Measurements from ENCODE around the gene GTF2H4.

GTF2H4 gene

DNA sequence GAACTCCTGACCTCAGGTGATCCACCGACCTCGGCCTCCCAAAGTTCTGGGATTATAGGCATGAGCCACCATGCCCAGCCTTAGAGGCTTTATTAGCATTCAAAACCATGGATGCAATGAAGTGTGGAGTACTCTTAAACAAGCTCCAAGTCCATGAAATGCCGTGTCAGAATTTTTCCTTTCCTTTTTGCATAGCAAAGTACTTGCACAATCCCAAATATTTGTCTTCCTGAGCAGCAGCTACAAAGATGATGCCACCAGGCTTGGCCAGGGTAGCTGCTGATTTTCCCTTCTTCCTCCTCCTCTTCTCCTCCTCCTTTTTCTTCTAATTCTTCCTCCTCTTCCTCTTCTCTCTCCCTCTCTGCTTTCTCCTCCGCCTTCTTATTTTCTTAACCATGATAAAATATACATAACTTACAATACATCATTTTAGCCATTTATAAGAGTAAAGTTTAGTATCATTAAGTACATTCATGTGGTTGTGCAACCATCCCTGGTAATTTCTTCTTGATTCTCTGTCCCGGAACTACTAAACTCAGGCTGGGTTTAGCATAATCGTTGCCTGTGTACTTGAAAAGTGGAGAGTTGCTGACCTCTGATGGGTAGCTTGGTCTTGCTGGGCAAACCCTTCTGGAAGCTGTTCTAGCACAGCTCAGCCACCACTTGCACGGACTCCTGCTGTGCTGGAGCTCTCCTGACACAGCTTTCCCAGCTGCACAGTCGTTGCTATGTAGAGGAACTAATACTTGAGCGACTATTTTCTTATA, 53.1 kb downstream of the GTF2H4 start:
- no peak for DNase-seq (ENCODE audit: low spot score)

GRCh38 chr6:30962716-30963115, 54.7 kb downstream of the GTF2H4 start:
- DNase-seq (ENCODE audit: low spot score), result no peak

- no peak for DNase-seq (ENCODE audit: low spot score)
Observed at GRCh38 chr6:30963641-30964040, 55.6 kb downstream of the GTF2H4 start.

Data from hematopoietic multipotent progenitor cell treated with erythropoietin and hydrocortisone succinate and interleukin-3 and kit ligand, for 17 days (in vitro differentiated cells).